Raji (cell line): Measurements from ENCODE around the gene BAIAP2L1.

Experiments used
- POLR2A ChIP-seq: IDR thresholded peaks from 2 replicates; pipeline ENCODE4 v1.6.1; 2011; ENCODE audit warnings: low read depth, low read length, control low read depth; ENCODE audit not compliant: insufficient read depth

Gene BAIAP2L1, protein sequence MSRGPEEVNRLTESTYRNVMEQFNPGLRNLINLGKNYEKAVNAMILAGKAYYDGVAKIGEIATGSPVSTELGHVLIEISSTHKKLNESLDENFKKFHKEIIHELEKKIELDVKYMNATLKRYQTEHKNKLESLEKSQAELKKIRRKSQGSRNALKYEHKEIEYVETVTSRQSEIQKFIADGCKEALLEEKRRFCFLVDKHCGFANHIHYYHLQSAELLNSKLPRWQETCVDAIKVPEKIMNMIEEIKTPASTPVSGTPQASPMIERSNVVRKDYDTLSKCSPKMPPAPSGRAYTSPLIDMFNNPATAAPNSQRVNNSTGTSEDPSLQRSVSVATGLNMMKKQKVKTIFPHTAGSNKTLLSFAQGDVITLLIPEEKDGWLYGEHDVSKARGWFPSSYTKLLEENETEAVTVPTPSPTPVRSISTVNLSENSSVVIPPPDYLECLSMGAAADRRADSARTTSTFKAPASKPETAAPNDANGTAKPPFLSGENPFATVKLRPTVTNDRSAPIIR

DNA sequence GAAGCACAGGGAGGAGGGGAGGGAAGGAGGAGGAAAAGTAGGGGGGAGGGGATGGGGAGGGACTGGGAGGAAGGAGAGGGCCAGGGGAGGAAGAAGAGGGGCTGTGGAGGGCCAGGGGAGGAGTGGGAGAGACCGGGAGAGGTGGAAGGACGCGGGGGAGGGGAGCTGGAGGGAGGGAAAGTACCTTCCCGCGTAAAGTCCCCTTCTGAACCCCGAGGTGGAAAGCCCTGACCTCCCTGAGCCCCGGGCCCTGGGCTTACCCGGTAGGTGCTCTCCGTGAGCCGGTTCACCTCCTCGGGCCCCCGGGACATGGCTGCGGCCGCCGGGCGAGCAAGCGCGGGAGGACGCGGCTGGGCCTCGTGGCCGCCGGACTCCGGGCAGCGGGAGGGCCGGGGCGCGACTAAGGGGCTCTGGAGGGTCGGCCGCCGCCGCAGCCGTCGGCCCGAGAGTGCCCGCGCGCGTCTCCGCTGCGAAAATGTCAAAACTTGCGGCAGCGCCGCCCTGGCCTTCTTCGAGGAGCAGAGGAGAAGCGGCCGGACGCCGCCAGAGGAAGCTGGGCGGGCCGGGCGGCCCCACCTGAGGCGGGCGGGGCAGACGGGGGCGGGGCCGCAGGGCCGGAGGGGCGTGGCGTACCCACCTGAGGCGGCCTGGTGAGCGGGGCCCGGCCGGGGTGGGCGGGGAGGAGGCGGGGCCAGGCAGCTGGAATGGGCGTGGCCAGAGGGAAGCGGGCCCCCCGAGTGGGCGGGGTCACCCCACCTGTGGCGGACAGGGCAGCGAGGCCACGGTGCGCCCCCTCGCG lies at the start of gene BAIAP2L1:
Gene BAIAP2L1 (minus strand): TSS at position 549 of the 799 bp plus-strand sequence. CDS start 238 bp downstream, at position 311.
- TF ChIP-seq POLR2A = no peak

DNA sequence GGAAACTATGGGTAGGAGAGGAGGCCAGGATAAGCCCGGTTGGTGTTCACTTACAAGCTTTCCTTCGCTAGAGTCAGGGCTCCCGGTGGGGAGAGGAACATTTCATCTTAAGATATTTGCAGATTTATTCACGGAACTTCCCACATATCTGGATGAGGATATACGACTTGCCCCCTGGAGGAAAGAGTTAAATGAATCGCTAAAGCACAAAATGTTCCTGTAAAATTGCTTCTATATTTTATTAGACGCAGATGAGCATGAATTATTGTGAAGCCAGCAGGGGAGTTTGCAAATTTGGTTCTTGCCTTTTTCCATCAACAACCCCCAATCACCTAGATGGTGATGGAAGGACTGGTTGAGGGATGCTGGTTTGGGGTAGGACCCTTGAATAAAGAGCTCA lies 47.9 kb upstream of the BAIAP2L1 start:
- TF ChIP-seq POLR2A = no peak

DNA sequence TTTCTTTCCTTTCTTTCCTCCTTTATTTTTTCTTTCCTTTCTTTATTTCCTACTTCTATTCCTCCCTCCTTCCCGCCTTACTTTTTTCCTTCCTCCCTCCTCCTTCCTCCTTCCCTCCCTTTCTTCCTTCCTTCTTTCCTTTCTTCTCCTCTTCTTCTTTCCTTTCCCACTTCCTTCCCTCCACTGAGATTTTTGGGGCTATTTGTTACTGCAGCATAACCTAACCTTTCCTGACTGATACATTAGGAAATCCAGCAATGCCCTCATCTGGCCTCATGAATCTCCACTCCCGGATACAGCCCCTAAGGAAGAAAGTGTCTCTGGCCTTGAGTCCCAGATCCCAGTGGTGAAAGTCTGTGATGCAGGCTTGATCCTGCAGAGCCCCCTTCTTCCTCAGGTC lies 38.6 kb upstream of the BAIAP2L1 start:
- TF ChIP-seq POLR2A = no peak

DNA sequence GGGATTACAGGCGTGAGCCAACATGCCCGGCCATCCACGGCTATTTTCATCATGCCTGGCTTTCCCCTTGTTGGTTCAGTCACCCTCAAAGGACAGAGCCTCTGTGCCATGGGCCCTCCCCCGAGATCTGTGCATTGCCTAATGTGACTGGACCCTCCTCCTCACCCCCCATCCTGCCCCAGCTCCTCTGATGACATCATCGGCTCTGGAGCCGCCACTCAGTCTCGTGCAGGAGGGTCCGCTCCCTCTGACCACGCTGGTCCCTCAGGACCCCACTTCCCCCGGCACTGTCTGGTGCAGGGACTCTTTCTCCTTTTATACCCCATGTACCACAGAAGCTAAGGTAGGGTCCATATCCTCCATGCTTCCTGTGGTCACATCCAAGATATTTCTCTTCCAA lies 33.2 kb upstream of the BAIAP2L1 start:
- TF ChIP-seq POLR2A = no peak

DNA sequence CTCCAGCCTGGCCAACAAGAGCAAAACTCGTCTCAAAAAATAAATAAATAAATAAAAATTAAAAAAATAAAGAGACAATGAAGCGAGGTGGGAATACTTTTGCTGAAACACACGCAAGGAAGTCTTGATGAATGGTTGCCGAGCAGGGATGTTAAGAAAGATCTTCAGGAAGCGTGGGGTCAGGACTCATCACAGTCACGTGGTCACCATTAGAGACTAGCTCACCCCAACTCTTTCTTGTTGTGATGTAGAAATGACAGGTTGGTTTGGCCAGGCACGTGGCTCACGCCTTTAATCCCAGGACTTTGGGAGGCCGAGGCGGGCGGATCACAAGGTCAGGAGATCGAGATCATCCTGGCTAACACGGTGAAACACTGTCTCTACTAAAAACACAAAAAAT lies 28.9 kb upstream of the BAIAP2L1 start:
- TF ChIP-seq POLR2A = no peak

- no peak for TF ChIP-seq POLR2A
Measured at GRCh38 chr7:98423043-98423442, 22.2 kb upstream of the BAIAP2L1 start.

DNA sequence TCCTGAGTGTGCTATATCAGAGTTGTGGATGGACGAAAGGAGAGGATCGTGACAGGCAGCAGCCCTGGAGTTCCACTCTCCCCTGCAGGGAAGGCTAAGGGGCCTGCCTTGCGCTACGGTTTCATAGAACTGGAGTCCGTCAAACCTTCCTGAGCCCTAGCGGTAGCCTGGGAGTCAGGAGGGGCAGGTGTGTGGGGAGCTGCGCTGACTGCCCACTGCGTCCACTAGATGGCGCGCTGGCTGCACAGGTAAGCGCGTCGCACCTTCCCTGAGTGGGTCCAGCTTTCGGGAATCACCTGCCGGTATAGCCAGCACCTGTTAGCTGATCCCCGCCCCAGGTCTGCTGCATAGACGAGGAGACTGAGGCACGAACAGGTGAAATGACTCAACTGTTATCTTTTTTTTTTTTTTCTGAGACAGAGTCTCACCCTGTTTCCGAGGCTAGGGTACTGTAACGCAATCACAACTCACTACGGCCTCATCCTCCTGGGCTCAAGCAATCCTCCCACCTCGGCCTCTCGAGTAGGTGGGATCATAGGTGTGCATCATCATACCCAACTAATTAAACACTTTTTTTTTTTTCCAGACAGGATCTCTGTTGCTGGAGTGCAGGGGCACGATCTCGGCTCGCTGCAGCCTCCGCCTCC lies 20.2 kb upstream of the BAIAP2L1 start:
- TF ChIP-seq POLR2A = no peak

DNA sequence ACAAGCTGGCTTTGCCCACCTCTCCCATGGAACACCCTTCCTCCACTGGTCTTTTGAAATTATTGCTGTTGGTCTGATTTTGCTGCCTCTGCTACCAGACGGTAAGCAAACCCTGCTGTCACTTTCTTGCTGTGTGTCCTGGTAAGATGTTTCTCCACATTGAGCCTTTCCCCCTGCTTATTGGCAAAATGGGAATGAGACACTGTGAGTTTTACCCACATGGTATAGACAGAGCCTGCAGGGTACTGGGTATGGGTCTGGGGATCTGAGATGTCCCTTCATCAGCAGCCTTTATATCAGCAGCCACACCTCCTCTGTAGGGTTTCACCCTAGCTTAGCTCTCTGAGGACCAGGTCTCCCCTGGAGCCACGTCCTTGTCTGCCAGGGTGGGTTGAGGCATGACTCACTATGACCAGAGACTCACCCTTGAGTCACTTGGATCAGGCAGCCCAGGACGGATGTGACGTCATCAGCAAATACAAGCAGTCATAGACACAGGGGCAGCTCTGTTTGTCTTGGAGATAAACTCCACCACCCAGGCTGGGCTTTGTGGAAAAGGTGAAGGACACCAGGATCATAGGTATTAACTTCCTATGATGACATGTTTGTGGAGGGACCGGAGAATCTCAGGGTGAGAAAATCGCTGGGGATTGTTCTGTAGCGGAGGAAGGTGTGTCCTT lies 17.9 kb upstream of the BAIAP2L1 start:
- TF ChIP-seq POLR2A = no peak

DNA sequence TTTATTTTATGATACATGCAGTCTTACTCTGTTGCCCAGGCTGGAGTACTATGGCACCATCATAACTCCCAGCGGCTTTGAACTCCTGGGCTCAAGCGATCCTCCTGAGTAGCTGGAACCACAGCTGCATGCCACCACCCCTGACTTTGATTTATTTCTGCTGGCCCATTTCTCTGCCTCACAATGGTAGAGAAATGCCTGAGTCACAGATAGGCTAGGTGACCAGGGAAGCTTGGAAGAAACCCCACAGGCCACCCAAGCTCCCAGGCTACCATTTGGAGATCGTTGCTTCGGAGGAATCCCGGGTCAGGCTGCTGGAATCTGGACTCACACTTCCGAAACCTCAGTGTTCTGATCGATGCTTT lies 17.4 kb upstream of the BAIAP2L1 start:
- no peak for TF ChIP-seq POLR2A

GRCh38 chr7:98414205-98414900 lies 13.5 kb upstream of the BAIAP2L1 start:
- TF ChIP-seq POLR2A = no peak

GRCh38 chr7:98409843-98410242 lies 9.0 kb upstream of the BAIAP2L1 start:
- no peak for TF ChIP-seq POLR2A

DNA sequence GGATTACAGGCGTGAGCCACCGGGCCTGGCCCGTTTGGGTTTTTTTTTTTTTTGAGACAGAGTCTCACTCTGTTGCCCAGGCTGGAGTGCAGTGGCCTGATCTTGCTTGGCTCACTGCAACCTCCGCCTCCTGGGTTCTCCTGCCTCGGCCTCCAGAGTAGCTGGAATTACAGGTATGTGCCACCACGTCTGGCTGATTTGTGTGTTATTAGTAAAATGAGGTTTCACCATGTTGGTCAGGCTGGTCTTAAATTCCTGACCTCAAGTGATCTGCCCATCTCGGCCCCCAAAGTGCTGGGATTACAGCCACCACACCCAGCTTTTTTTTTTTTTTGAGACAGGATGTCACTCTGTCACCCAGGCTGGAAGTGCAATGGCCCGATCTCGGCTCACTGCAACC lies 5.9 kb upstream of the BAIAP2L1 start:
- TF ChIP-seq POLR2A = no peak

GRCh38 chr7:98404840-98405239 lies 4.0 kb upstream of the BAIAP2L1 start:
- TF ChIP-seq POLR2A = no peak

DNA sequence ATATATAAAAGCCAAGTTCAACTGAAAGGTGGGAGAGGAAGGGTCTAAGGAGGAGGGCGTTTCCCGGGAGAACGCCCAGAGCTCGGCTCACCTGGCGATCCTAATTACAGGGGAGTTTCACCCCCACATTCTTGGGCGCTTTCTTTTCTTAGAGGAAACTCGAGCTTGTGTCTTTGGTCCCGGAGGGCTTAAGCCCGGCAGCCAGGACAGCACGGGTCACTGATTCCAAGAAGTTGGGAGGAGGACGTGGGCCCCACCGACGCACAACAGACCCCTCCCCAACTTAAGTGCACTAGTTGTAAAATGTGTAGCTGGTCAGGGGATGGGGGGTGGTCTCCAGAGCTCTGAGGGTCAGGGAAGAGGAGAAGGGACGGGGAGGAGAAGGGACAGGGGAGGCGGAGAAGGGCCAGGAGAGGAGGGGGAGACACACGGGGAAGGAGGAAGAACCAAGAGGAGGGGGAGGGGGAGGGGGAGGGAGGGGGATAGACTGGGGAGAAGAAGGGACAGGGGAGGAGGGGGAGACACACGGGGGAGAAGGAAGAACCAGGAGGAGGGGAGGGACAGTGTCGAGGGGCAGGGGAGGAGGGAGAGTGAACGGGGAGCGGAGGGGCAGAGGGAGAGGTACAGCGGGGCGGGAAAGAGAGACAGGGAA lies 874 bp downstream of the BAIAP2L1 start:
- TF ChIP-seq POLR2A = no peak

DNA sequence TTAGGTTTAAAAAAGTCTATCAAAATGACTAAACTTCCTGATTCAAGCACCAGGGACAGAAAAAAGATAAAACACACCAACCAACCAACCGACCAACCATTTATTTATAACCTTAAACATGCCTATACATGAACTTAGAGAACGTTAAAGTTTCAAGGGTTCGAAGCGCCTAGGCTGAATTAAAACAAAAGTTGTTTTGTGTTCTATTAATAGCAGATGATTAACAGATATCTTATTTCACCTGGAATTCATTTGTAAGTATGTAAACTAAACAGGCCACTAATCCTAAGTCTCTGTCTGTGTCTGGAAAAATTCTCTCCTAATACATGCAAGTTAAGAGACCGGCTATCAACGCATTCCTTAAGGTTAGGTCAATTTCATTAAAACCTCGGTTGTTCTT lies 1.4 kb downstream of the BAIAP2L1 start:
- no peak for TF ChIP-seq POLR2A
